Activated T-cell treated with anti-CD3 and anti-CD28 coated beads, Interleukin-2, amount 50 U/mL, for 24 hours (primary cell): ENCODE data around the gene POMP.
"Not testable (repeated sequence)": the region's sequence is repeated elsewhere in the genome, so short reads cannot be mapped to it uniquely, and the experiment has no call there.

ENCODE experiments used
- DNase-seq: peaks from one replicate; pipeline ENCODE4 v3.0.0-alpha.2; 2020
- H3K27ac Mint-ChIP-seq: 2 replicates; pipeline ENCODE4 v1.8.0; 2020; ENCODE audit warnings: mild to moderate bottlenecking, mixed read lengths
- H3K27me3 Mint-ChIP-seq: 2 replicates; pipeline ENCODE4 v1.8.0; 2020; ENCODE audit warnings: mixed read lengths
- H3K36me3 Mint-ChIP-seq: 2 replicates; pipeline ENCODE4 v1.8.0; 2020; ENCODE audit warnings: low read depth, mixed read lengths
- H3K4me1 Mint-ChIP-seq: 2 replicates; pipeline ENCODE4 v1.8.0; 2020; ENCODE audit warnings: low read depth, mixed read lengths
- H3K4me3 Mint-ChIP-seq: 2 replicates; pipeline ENCODE4 v1.8.0; 2020; ENCODE audit warnings: mild to moderate bottlenecking, moderate library complexity, mixed read lengths
- H3K9me3 Mint-ChIP-seq: 2 replicates; pipeline ENCODE4 v1.8.0; 2020; ENCODE audit warnings: mixed read lengths

Gene POMP

GRCh38 chr13:28657784-28658538, 969 bp upstream of the POMP start:
- Mint-ChIP-seq H3K36me3 (peaks cover 66% of the 10 kb centered on the region), H3K27ac (peak overlapping the region; percentile 99), H3K9me3 (no peaks in the 10 kb centered on the region), H3K4me1 (peaks cover 55% of the 10 kb centered on the region), H3K4me3 (peak overlapping the region; percentile 98), H3K27me3 (no peaks in the 10 kb centered on the region)
- no peak for DNase-seq

- H3K27me3 Mint-ChIP-seq, result no peaks in the 10 kb centered on the region
- no peaks in the 10 kb centered on the region for H3K9me3 Mint-ChIP-seq
- H3K4me3 Mint-ChIP-seq, result peak overlapping the region; percentile 98
- DNase-seq, result no peak
- H3K4me1 Mint-ChIP-seq, result peaks cover 56% of the 10 kb centered on the region
- peak overlapping the region; percentile 99 for H3K27ac Mint-ChIP-seq
- peaks cover 66% of the 10 kb centered on the region for H3K36me3 Mint-ChIP-seq
These were observed 463 bp upstream of the POMP start for GRCh38 chr13:28658539-28658795.

GRCh38 chr13:28659621-28659970, 666 bp downstream of the POMP start:
- peak overlapping the region; percentile 98 for H3K4me3 Mint-ChIP-seq
- H3K36me3 Mint-ChIP-seq, result peaks cover 72% of the 10 kb centered on the region
- H3K9me3 Mint-ChIP-seq, result no peaks in the 10 kb centered on the region
- no peaks in the 10 kb centered on the region for H3K27me3 Mint-ChIP-seq
- no peak for DNase-seq
- peaks cover 59% of the 10 kb centered on the region for H3K4me1 Mint-ChIP-seq
- peak overlapping the region; percentile 99 for H3K27ac Mint-ChIP-seq

GRCh38 chr13:28666897-28667488, 8.1 kb downstream of the POMP start:
- Mint-ChIP-seq H3K36me3 (peaks cover 96% of the 10 kb centered on the region), H3K4me1 (peaks cover 46% of the 10 kb centered on the region), H3K4me3 (no peak overlapping the region), H3K27ac (peak overlapping the region; percentile 9), H3K27me3 (no peaks in the 10 kb centered on the region), H3K9me3 (no peaks in the 10 kb centered on the region)
- no peak for DNase-seq

GRCh38 chr13:28671126-28671792, 12.3 kb downstream of the POMP start:
- Mint-ChIP-seq H3K4me3 (no peak overlapping the region), H3K36me3 (peaks cover 98% of the 10 kb centered on the region), H3K27me3 (no peaks in the 10 kb centered on the region), H3K4me1 (peaks cover 25% of the 10 kb centered on the region), H3K9me3 (no peaks in the 10 kb centered on the region), H3K27ac (peak overlapping the region; percentile 67)
- no peak for DNase-seq

- Mint-ChIP-seq H3K27me3 (no peaks in the 10 kb centered on the region), H3K9me3 (no peaks in the 10 kb centered on the region), H3K4me1 (peaks cover 2% of the 10 kb centered on the region), H3K4me3 (no peak overlapping the region), H3K27ac (no peak overlapping the region), H3K36me3 (peaks cover 62% of the 10 kb centered on the region)
- no peak for DNase-seq
These were observed 19.9 kb downstream of the POMP start for GRCh38 chr13:28678809-28679208.

- Mint-ChIP-seq H3K27me3 (no peaks in the 10 kb centered on the region), H3K4me1 (peaks cover 2% of the 10 kb centered on the region), H3K4me3 (no peak overlapping the region), H3K27ac (peak overlapping the region; percentile 79), H3K36me3 (peaks cover 53% of the 10 kb centered on the region), H3K9me3 (no peaks in the 10 kb centered on the region)
- no peak for DNase-seq
These were observed 20.7 kb downstream of the POMP start for GRCh38 chr13:28679628-28680027.

- Mint-ChIP-seq H3K9me3 (no peaks in the 10 kb centered on the region), H3K36me3 (peaks cover 44% of the 10 kb centered on the region), H3K27me3 (no peaks in the 10 kb centered on the region), H3K4me1 (peaks cover 2% of the 10 kb centered on the region), H3K4me3 (no peak overlapping the region), H3K27ac (peak overlapping the region; percentile 37)
- DNase-seq, result no peak
These were observed 21.6 kb downstream of the POMP start for GRCh38 chr13:28680541-28680940.

- not testable (repeated sequence) for H3K4me1 Mint-ChIP-seq, DNase-seq, H3K4me3 Mint-ChIP-seq, H3K27me3 Mint-ChIP-seq, H3K27ac Mint-ChIP-seq, H3K9me3 Mint-ChIP-seq
- H3K36me3 Mint-ChIP-seq, result peaks cover 18% of the 10 kb centered on the region
These were observed 24.2 kb downstream of the POMP start for GRCh38 chr13:28683169-28683568.

GRCh38 chr13:28684257-28684656, 25.3 kb downstream of the POMP start:
- no peaks in the 10 kb centered on the region for H3K27me3 Mint-ChIP-seq
- H3K36me3 Mint-ChIP-seq, result peaks cover 11% of the 10 kb centered on the region
- H3K4me3 Mint-ChIP-seq, result no peak overlapping the region
- H3K27ac Mint-ChIP-seq, result no peak overlapping the region
- H3K9me3 Mint-ChIP-seq, result peaks cover under 1% of the 10 kb centered on the region
- no peaks in the 10 kb centered on the region for H3K4me1 Mint-ChIP-seq
- no peak for DNase-seq

- Mint-ChIP-seq H3K27ac (no peak overlapping the region), H3K4me1 (no peaks in the 10 kb centered on the region), H3K9me3 (peaks cover 9% of the 10 kb centered on the region), H3K36me3 (peaks cover 3% of the 10 kb centered on the region), H3K27me3 (no peaks in the 10 kb centered on the region), H3K4me3 (no peak overlapping the region)
- DNase-seq, result no peak
These were observed 26.2 kb downstream of the POMP start for GRCh38 chr13:28685114-28685513.

GRCh38 chr13:28685892-28686291, 27.0 kb downstream of the POMP start:
- Mint-ChIP-seq H3K27ac (no peak overlapping the region), H3K36me3 (no peaks in the 10 kb centered on the region), H3K9me3 (peaks cover 12% of the 10 kb centered on the region), H3K4me3 (no peak overlapping the region), H3K27me3 (no peaks in the 10 kb centered on the region), H3K4me1 (no peaks in the 10 kb centered on the region)
- no peak for DNase-seq

- not testable (repeated sequence) for H3K27me3 Mint-ChIP-seq, H3K4me1 Mint-ChIP-seq, H3K4me3 Mint-ChIP-seq, DNase-seq, H3K27ac Mint-ChIP-seq
- Mint-ChIP-seq H3K36me3 (peaks cover 15% of the 10 kb centered on the region), H3K9me3 (peaks cover 25% of the 10 kb centered on the region)
These were observed 34.9 kb downstream of the POMP start for GRCh38 chr13:28693605-28694491.

GRCh38 chr13:28697441-28697840, 38.5 kb downstream of the POMP start:
- H3K27ac Mint-ChIP-seq, result no peak overlapping the region

More at GRCh38 chr13:28697441-28697840, 38.5 kb downstream of the POMP start:
- H3K36me3 Mint-ChIP-seq, result peaks cover 48% of the 10 kb centered on the region
- DNase-seq, result no peak
- H3K9me3 Mint-ChIP-seq, result peaks cover 3% of the 10 kb centered on the region
- H3K27me3 Mint-ChIP-seq, result no peaks in the 10 kb centered on the region
- H3K4me3 Mint-ChIP-seq, result no peak overlapping the region
- no peaks in the 10 kb centered on the region for H3K4me1 Mint-ChIP-seq
